Kidney tubule cell (primary cell): Measurements from ENCODE around the gene ITLN2.
"Not testable (repeated sequence)": the region's sequence is repeated elsewhere in the genome, so short reads cannot be mapped to it uniquely, and the experiment has no call there.

Experiments used
- DNase-seq: peaks from one replicate; pipeline ENCODE4 v3.0.0-alpha.2; 2018; ENCODE audit warnings: low spot score

Gene ITLN2

DNA sequence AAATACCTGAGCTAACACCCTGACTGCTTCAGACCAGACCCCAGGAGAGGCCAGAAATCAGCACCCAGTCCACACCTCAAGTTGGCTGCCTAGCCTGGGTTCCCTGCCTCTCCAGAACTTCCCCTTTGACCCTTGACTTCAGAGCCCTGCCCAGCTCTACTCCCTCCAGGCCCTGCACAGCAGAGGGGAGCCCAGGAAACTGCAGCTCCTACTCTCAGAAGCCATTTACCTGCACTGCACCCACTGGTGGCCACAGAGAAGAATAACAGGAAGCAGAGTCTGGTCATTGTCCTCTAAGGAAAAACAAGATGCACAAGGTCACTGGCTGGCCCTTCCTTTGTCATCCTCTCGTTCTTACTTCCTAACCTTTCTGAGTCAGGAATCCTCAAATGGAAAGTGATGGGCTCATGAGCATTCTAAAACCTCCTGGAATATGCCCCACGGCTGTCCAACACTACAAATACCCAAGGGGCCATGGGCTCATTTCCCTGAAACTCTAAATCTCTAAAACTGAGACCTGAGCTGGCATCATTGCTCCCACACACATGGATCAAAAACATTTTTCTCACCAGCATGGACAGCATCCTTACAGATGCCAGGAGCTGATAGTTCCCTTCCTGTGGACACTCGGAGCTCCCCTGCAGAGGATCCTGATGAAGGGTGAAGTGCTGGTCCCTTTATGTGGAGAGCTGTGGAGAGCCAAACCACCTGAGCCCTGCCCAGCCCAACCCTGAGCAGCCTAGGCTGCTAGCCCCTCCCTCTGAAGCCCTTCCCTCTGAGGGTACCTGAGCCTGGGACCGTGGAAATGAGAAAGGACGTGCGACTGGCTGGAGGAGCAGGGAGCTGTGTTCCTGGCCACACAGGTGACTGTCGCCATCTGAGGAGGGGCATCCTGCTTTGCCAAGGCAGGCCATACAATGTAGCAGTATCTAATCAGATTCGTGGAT, at the start of gene ITLN2:
Gene ITLN2 (minus strand): TSS at position 652 of the 947 bp plus-strand sequence. CDS start 68 bp downstream, at position 584.
- DNase-seq = peak; percentile 66

DNA sequence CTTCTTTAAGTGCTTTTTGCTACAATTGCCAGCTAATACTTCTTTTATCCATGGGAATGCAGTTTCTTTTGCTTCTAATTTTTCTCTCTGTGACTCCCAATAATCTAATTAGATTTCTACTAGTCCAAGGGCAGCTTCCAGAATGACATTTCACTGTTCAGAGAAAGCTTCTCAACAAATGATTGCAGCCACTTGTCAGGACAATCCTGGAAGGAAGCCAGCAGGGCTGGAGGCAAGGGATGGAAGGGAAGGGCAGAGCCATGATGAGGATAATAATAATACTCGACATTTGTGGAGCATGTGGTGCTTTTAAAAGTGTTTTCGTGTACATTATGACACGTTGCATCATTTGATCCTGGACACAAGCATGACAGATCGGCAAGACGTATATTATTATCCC, 46.9 kb upstream of the ITLN2 start:
- no peak for DNase-seq

DNA sequence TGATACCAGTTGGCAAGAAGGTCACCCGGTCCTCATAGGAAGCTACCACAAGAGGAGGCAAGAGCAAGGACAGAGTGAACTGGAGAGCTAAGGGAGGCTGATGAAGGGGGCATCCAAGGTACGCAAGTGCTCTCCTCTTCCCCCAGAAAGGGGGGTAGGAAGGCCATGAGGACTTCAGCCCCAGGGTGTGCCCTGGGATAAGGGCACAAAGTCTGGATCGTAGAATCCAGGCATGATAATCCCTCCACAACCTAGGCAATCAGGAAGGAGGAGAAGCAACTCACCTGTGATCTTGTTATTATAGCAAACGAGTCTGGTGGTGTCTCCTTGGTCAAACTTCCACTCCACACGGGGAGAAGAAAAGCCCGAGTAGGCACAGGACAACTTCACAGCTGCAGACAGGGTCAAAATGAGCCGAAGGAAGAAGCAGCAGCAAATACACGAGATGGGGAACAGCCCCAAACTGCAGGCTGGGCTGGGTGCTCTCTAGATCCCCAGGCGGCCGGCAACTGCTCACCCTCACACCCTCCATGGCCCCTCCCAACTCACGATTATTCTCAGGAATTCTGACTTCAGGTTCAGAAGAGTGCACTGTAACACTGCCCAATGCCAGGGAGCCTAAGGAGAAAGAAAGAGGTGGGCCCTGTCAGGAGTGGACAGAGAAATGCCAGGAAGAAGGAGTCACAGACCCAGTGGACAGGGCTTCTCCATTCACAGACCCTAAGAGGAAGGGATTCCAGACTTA, 46.3 kb upstream of the ITLN2 start:
- no peak for DNase-seq

DNA sequence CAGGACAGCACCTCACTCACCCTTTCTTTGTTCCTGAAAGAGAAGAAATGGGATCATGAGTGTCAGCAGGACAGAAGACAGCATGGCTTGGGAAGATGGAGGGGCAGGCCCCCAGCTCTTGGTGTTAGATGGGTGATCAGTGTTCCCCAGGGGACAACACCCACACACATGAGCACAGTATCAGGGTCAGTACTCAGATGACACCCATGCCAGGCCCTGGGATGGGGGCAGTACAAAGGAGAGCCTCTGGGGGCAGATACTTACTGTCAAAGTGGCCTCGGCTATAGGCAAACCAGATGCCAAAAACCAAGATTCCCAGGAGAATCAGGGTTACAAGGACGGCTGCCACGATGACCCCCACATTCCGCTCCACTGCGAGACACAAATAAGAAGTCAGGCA, 44.8 kb upstream of the ITLN2 start:
- DNase-seq = no peak

DNA sequence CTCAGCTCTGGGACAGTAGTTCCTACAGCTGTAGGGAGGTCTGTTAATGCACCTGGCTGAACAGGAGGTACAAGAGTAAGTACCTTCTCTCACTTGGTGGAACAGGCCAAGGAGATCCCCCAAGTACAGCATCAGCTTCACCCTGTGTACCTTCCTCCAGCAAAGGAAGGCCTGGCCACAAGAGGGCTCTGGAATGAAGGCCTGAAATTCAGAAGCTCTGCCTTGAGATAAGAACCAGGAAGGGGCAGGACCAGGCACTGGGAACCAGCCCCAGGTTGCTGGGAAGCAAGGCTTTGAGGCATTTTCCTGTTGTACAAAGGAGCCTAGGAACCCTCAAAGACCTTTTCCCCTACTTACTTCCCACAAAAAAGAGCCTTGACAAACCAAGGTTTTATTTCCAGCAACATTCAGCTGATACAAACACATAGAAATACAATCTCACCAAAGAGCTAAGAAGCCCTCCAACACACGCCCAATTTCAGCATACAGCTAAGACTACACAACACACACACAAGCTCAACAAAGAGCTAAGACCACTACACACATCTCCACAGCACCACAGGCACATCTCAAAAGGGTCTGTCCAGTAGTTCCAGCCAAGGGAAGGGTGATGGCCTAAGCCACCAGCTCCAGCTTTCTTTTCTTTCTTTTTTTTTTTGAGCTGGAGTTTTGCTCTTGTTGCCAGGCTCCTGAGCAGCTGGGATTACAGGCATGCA, 42.9 kb upstream of the ITLN2 start:
- peak; percentile 58 for DNase-seq

DNA sequence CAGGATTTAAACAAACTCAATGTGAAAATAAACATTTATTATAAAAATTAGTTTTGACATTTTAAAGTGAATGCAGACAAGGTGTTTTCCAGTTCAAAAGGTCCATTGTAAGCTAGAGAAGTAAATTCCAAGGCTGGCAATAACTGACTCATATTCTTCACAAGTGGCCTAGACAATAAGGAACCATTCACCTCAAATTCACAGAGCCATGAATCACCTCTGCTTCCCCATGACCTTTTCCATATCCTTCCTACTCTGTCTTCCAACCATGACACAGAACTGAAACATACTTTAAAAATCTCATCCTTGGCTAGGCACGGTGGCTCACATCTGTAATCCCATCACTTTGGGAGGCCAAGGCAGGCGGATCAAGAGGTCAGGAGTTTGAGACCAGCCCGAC, 41.6 kb upstream of the ITLN2 start:
- peak; percentile 98 for DNase-seq

DNA sequence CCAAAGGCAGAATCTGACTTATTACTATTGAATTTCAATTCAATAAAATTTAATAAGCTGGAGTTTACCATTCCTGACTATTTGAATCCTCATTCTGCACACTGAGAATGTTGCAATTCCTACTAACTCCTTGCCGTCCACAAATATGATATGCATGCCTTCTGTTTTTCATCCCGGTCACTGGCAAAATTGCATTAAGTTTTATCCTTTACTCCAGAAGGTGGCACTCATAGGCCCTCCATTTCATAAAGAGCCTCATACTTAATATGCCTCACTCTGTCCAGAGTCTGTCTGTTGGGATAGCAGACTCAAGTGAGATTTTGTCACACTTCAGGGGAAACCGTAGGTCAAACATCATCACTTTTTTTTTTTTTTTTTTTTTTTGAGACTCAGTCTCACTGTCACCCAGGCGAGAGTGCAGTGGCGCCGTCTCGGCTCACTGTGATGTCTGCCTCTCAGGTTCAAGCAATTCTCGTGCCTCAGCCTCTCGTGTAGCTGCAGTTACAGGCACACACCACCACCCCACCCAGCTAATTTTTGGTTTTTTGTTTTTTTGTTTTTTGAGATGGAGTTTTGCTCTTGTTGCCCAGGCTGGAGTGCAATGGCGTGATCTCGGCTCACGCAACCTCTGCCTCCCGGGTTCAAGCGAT, 39.1 kb upstream of the ITLN2 start:
- DNase-seq = peak; percentile 43

DNA sequence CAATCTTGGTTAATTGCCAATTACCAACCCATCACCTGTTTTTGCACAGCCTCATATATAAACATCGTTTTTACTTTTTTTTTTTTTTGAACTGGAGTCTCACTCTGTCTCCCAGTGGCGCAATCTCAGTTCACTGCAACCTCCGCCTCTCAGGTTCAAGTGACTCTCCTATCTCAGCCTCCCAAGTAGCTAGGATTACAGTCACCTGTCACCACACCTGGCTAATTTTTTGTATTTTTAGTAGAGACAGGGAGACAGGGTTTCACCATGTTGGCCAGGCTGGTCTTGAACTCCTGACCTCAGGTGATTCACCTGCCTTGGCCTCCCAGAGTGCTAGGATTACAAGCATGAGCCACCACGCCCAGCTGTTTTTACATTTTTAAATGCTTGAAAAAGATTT, 37.4 kb upstream of the ITLN2 start:
- DNase-seq = not testable (repeated sequence)

DNA sequence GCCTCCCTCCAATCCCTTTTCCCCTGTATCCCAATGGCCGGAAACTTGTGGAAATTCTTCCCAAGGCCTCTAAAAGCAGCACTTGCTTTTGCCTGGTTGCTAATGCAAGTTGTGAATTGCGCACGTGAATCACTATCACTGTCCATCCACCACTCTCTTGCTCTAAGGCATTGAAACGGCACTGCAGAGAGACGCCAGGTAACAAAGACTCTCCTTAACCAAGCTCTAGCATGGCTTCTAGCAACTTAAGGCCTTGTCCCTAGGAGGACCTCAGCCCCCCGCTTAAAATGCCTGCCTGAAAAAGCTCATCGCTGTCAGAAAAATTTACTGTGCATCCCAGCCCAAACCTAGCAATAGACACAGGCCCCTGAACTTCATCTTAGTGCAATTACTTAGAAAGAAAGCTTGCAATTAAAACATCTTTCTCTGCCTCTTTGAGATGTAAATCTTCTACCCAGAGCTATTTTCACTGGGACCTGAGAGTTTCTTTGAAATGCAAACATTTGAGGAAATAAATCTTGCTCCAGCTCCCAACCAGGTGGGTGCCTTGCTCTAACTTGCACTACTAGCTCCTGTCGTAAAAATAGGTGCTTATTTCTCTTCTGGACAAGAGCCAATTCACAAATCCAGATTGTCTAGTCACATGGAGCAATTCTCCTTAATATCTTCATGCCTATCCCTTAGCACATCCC, 32.9 kb upstream of the ITLN2 start:
- no peak for DNase-seq

DNA sequence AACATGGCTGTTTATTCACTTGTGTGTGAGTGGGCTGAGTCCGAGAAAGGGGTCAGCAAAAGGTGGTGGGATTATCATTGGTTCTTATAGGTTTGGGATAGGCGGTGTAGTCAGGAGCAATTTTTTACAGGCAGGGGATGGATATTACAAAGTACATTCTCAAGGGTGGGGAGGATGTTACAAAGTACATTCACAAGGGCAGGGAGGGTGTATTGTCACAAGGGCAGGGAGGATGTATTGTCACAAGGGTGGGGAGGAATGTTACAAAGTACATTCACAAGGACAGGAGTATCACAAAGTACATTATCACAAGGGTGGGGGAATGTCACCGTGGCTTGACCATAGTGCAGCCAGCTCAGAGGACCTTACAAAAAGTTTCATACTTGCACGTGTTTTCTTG, 31.1 kb upstream of the ITLN2 start:
- DNase-seq = no peak

DNA sequence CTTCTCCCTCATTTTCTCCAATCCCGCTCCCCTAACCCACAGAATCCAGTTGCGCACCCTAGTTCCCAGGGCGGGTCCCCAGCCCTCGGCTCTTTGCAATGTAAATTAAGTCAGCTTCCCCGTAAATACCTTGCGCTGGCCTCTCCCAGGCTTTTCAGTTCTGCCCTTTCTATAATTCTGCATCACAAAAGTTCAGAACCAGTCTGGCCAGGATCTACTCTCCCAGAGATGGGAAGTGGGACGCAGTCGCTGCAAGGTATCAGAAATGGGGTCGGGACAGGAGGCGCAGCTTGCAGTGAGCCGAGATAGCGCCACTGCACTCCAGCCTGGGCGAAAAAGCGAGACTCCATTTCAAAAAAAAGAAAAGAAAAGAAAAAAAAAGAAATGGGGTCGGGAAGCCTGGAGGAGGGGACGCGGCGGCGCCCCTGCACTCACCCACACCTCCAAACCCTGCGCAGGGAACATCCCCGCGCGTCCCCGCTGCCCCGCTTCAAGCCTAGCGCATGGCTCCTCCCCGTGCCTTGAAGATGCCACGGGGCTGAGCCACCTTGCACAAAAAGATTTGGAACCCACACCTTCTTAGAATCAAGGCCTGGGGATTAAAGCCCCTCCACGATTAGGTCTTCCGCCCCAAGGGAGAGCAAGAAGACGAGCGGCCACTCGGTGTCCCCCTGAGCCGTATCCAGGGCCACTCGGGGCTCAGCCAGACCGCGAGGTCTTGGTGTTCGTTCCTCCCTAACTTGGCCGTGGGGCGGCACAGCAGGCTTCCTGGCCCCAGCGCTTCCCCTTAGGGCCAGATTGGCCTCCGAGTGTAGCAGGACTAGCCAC, 27.2 kb upstream of the ITLN2 start:
- no peak for DNase-seq

DNA sequence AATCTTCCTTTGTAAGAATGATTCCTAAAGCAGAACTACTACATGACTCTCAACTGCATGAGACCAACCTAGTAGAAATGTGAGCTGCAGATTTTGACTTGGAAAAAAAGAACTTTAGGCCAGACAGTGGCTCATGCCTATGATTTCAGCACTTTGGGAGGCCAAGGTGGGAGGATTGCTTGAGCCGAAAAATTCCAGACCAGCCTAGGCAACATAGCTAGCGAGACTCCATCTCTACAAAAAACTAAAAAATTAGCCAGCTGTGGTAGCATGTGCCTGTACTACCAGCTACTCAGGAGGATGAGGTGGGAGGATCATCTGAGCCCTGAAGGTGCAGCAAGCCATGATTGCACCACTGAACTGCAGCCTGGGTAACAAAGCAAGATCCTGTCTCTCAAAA, 24.7 kb upstream of the ITLN2 start:
- DNase-seq = no peak

DNA sequence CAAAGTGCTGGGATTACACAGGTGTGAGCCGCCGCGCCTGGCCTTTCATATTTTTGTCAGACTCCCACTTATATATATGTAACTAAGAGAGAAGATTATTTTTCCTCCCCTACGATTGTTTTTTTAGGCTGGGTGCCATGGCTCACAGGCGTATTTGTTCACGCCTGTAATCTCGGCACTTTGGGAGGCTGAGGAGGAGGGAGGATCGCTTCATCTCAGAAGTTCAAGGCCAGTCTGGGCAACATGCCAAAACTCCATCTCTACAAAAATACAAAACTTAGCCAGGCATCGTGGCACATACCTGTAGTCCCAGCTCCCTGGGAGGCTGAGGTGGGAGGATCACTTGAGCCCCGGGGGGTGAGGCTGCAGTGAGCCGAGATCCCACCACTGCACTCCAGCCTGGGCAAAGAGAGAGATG, 23.9 kb upstream of the ITLN2 start:
- DNase-seq = no peak

DNA sequence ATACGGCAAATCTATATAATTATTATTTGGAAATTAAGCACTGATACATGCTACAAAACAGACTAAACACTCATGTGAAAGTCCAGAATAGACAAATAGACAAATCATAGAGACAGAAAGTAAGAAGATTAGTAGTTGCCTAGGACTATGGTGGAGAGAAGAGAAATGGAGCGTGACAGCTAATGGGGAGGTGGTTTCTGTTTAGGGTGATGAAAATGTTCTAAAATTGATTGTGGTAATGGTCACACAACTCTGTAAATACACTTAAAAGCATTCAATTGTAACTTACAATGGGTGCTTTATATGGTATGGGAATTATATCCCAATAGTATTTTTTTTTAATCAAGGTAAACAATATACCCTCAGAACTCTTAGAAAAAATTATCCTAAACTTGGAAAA, 20.4 kb upstream of the ITLN2 start:
- DNase-seq = no peak

DNA sequence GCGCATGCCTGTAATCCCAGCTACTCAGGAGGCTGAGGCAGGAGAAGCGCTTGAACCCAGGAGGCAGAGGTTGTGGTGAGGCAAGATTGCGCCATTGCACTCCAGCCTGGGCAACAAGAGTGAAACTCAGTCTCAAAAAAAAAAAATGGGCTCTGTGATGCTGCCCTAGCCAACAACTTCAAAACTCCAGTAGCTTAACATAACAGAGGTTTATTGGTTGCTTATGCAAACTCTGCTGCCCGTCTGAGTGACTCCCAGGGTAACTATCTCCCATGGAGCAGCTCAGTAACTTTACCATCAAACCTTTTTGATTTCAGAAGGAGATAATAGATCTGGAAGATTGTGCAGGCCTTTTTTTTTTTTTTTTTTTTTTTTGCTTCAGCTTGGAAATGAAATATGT, 18.9 kb upstream of the ITLN2 start:
- no peak for DNase-seq

DNA sequence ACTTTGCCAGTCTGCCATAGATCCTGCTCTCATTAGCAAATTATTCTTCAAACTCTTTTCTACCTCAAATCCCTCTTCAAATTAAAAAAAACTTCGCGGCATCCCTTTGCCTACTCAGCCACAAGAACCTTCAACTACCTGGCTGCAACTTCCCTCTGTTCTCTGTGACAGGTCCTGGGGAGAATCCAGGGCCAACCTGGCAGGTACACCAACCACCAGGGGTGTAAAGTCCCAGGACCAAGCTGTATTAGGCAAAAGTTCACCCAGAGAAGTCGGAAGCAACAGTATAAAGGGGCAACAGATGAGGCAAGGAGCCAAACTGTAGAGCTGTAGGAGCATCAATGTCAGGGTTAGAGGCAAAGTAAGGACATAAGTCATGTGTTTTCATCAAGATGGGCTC, 18.3 kb upstream of the ITLN2 start:
- DNase-seq = no peak

DNA sequence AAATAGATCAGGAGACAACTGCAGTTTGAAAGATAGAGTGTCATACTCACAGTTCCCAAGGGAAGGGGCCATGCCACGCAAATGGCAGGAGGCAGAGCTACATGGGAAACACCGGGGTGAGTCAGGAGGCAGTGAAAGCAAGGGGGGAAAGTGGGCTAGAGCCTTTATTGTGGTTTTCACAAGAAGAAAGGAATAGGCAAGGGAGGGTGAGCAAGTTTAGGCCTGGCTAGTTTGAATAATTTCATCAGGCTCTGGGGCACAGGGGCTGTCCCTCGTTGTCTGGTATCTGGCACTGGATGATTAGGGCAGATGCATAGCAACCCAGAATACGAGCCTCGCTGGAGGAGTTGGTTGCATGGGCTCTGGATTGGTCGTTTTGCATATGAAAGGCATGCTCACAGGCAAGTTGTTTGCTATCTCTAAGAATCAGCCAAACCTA, 17.0 kb upstream of the ITLN2 start:
- DNase-seq = no peak

DNA sequence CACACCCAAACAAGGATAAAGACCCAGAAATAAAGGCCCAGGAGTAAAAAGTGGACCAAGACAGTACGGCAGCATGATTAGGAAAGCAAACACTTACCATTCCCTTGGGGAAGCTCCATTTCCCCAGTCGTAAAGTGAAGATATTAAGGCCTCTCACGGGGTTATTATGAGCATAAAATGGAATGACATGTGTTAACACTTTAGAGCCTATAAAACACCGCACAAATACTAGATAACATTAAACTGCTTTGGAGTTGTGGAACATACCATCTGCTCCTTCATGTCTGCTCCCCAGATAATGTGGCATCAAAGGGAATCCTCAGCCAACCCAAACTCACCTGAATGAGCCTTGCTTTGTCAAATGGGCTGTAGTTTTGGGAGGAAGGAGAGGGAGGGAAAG, 8.9 kb upstream of the ITLN2 start:
- no peak for DNase-seq

DNA sequence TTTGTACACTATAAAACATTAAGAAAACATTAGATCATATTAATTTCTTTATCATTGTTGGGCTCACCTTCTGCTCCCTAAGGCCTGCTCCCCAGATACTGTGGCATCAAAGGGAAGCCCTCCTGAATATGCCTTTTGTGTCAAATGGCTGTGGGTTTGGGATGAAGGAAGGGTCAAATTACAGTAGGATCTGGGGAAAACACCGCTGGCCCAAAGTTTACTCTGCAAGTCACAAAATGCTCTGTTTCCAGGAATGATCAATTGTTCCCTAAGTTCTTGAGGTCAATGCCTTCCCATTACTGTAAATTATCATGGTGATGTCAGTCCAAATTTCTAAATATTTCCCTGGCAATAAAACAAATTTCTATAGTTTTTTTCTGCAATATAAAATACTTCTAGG, 6.8 kb upstream of the ITLN2 start:
- DNase-seq = no peak

DNA sequence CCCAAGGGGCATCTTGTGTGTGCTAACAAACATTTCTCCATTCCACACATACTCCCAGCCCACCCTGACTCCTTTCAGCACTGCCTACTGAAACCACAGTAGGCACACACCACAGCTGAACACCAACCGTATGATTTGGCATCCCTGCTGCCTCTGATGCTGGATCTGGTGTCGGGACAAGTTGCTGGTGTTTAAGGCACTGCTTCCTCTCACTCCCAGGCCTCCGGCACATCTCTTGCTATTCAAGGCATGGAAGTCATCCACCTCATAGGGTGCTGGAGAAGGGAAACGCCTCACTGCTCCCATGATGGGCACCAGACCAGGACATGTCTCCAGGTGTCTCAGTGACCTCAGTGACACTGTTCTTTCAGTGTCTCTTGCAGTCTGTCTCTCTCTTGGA, 2.4 kb upstream of the ITLN2 start:
- no peak for DNase-seq

DNA sequence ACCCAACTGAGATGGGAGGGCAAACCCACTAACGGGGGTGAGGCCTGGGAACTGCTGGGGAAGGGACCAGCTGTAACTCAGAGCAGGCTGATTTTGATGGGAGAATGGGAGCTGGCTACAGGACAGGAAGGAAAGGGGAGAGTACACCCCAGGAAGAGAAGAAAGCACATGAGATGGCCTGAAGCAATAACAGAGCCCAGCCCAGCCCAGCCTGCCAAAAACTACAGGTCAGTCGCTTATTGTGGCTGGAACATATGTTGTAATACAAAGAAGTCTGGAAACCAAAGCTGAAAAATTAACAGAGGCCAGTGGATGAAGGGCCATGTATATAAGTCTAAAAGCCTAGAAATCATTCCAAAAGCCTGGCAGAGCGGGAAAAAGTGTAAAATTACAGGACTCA, 1.6 kb downstream of the ITLN2 start:
- no peak for DNase-seq
